ENCODE results near the gene PCBP3. TPM values are rescaled to one million over a fixed set of nuclear protein-coding genes. Genes with fewer than 3 reads are reported as not detected.
"Not testable (repeated sequence)": the region's sequence is repeated elsewhere in the genome, so short reads cannot be mapped to it uniquely, and the experiment has no call there.

Gene PCBP3
- total RNA-seq, 2 experiments from 2014 or later = 4.8 to 5.8 TPM

DNA sequence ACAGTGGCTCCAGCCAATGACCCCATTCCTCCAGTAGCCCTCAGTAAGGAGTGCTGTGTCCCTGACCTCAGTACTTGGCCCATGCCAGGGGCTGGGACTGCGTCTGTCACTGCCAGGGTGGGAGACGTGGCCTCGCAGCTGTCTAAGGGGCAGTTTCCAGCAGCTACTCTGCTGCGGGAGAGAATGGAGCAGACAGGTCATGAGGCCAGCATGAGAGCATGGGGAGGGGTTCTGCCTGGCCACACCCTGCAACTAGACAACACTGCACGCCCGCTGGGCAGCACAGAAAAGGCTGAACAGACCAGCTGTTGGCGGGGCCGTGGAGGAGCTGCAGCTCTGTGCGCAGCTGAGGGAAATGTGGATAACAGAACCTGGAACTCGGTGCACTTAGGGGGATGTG, 246.4 kb downstream of the PCBP3 start:
- peaks cover 70% of the 10 kb centered on the region for H3K4me1 Mint-ChIP-seq
- POLR2A ChIA-PET = no interaction called here

DNA sequence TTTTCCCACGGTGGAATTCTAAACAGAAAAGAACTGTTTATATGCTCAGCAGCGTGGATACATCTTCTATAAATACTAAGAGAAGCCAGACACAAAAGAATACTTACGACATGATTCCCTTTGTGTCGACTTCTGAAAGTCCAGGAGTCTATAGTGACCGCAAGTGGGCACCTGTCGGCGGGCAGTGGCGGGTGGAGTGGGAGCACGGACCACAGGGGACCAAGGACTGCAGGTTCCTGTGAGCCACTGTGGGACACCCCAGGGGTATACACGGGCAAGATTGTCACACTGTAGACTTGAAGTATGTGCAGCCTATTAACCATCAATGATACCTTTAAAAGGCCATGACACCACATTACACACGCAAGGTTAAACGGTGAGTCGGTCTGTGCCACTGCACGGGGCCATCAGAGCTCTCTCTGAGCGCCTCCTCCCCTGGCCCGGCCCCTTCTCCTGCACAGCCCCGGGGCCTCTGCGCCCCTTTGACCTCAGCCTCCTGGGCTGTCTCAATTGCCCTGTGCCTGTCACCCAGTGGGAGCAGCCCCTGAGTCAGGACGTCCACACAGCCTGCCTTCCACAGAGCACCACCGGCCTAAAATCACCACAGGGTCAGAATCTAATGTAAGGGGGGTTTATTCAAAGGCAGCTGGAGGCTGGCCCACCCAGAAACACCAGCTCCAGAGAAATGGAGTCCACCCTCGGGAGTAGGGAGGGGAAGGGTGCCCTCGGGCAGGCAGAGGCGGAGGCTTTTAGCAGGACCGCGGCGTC, 248.0 kb downstream of the PCBP3 start:
- Mint-ChIP-seq H3K4me3 (no peak overlapping the region), H3K27ac (peak overlapping the region; percentile 75), H3K36me3 (ENCODE audit: low read depth) (no peaks in the 10 kb centered on the region), H3K27me3 (peaks cover 23% of the 10 kb centered on the region), H3K9me3 (no peaks in the 10 kb centered on the region), H3K4me1 (peaks cover 55% of the 10 kb centered on the region)
- CTCF ChIA-PET = no interaction called here
- no peak for DNase-seq
- POLR2A ChIA-PET = no interaction called here

More for the DNA sequence above, 246.4 kb downstream of the PCBP3 start:
- H3K9me3 Mint-ChIP-seq = peaks cover 3% of the 10 kb centered on the region
- H3K4me3 Mint-ChIP-seq = no peak overlapping the region
- peaks cover 23% of the 10 kb centered on the region for H3K27me3 Mint-ChIP-seq
- no peak overlapping the region for H3K27ac Mint-ChIP-seq
- DNase-seq = no peak
- CTCF ChIA-PET = interaction anchor here (0.8 to 1.6 kb wide), 2 partner anchors 9 to 173 kb away, joined by 3 to 9 read pairs; no protein-coding TSS in a partner anchor
- peaks cover 9% of the 10 kb centered on the region for H3K36me3 Mint-ChIP-seq (ENCODE audit: low read depth)

DNA sequence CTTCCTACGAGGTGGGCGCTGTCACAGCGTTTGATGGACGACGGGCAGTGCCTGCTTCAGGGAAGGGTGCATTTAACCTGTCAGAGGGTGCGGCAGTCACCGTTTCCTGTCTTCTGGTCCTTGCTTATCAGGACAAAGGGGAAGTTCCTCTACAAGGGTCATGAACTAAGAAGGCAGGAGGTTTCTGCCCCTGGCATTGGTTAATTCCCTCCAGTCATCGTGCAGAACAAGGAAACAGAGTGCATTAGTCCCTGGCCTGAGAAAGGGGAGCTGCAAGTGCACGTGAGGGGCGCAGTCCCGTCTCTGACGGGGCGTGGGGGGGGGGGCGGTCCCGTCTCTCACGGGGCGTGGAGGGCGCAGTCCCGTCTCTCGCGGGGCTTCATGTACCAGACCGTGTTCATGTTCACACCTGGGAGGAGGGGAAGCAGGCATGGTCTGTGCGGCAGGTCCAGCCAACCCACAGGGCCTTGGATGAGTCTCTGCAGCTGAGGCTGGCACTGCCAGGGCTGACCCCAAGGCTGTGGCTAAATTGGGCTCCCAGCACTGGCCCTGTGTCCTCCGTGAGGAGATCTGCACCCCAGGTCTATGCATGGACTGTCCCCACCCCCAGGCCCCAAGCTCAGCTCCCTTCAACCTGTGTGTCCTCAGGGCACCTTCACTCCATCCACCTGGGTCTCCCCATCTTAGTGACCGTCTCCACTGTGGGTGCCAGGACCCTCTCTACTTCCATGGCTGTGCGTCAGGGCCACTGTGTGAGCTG, 248.8 kb downstream of the PCBP3 start:
- POLR2A ChIA-PET = no interaction called here
- CTCF ChIA-PET = interaction anchor here (0.6 kb wide), 1 partner anchor 878 kb away, joined by 3 read pairs; no protein-coding TSS in a partner anchor
- peak; percentile 19 for DNase-seq
- Mint-ChIP-seq H3K27ac (peak overlapping the region; percentile 75), H3K9me3 (no peaks in the 10 kb centered on the region), H3K4me3 (no peak overlapping the region), H3K4me1 (peaks cover 48% of the 10 kb centered on the region), H3K27me3 (peaks cover 23% of the 10 kb centered on the region), H3K36me3 (ENCODE audit: low read depth) (no peaks in the 10 kb centered on the region)

DNA sequence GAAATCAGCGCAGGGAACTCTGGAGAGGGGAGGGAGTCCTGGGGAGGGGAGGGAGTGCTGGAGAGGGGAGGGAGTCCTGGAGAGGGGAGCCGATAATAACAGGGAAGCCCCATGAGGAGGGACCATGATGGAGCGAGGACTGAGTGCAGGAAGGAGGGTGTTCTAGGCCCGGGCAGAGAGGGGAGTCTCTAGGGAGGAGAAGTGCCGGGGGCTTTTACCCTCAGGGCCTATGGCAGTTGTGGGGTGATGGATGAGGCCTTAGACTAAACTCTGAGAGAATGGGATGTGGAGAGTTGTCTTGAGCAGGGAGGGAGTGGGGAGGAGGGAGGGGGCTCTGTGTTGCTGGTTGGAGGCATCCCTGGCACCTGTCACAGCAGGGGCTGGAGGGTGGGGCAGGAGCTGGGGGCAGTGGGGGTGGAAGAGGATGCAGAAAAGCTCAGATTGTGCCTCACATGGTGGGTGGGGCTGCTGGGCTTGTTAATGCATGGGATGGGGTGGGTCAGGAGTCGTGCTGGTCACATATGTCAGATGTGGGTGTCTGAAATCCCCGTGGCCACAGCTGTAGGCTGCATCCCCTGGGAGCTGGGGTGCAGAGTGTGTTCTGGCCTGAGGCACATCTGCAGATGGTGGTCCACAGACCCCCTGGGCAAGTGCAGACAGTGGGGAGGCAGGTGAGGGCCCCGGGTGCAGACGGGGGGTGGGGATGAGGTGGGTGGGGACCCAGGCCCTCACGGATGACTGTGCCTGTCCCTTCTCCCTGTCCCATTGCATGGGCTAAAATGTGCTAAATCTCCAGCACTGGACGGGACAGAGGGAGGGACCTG, 249.6 kb downstream of the PCBP3 start:
- ChIA-PET CTCF (interaction anchor here (0.6 to 1.1 kb wide), 2 partner anchors 13 to 879 kb away, joined by 3 read pairs; no protein-coding TSS in a partner anchor), POLR2A (no interaction called here)
- H3K27me3 Mint-ChIP-seq = peaks cover 23% of the 10 kb centered on the region
- H3K36me3 Mint-ChIP-seq (ENCODE audit: low read depth) = no peaks in the 10 kb centered on the region
- no peak overlapping the region for H3K4me3 Mint-ChIP-seq
- H3K27ac Mint-ChIP-seq = no peak overlapping the region
- H3K4me1 Mint-ChIP-seq = peaks cover 42% of the 10 kb centered on the region
- no peak for DNase-seq
- H3K9me3 Mint-ChIP-seq = no peaks in the 10 kb centered on the region

DNA sequence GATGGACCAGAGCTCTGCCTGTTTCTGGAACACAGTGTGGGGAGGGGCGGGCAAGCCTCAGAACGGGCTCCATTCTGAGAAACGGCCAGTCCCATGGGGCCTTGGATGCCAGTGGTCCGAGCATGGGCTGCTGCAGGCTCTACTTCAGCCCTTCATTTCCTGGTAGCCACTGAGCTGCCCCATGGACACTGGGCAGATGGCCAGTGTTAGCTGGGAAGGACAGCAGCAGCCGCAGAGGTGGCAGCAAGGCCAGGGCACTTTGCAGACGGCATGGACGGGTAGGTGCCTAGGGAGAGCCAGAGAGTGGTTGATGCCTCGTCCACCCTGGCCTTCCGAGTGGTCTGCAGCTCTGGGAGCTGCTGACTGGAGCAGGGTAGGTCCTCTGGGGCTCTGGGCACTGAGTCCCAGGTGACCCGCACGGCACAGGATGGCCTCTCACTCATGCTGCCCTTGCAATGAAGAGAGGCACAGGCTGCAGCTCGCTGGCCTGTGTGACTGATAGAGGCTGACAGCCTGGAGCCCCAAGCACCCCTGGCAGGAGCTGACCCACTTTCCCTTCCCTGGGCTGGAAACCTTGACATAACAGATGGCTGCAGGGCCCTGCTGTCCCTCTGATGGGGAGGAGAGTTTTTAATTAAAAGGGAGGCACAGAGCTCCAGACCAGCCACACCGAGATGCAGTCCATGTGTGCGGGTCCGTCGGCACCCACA, 250.4 kb downstream of the PCBP3 start:
- Mint-ChIP-seq H3K4me1 (peaks cover 35% of the 10 kb centered on the region), H3K27ac (no peak overlapping the region), H3K9me3 (no peaks in the 10 kb centered on the region), H3K27me3 (peaks cover 17% of the 10 kb centered on the region), H3K36me3 (ENCODE audit: low read depth) (no peaks in the 10 kb centered on the region), H3K4me3 (no peak overlapping the region)
- CTCF ChIA-PET = interaction anchor here (1.1 kb wide), 1 partner anchor 13 kb away, joined by 3 read pairs; no protein-coding TSS in a partner anchor
- no peak for DNase-seq
- POLR2A ChIA-PET = no interaction called here

DNA sequence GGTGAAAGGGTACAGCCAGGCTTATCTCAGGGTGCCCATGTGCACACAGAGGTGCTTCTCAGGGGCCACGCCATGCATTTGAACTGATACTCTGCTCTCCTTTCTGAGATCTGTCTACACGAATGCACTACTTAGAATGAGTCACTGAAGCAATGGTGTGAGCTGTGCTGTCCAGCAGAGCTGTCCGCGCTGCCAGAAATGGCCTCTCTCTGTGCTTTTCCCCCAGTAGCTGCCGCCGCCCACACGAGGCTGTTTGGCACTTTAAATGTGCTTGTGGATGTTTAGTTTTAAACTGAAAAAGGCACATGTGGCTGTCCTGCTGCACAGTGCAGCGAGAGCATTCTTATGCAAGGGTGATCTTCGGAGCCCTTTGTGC, 250.9 kb downstream of the PCBP3 start:
- H3K9me3 Mint-ChIP-seq = no peaks in the 10 kb centered on the region
- ChIA-PET POLR2A (no interaction called here), CTCF (interaction anchor here (1.1 kb wide), 1 partner anchor 14 kb away, joined by 3 read pairs; no protein-coding TSS in a partner anchor)
- H3K27me3 Mint-ChIP-seq = peaks cover 15% of the 10 kb centered on the region
- no peak for DNase-seq
- H3K36me3 Mint-ChIP-seq (ENCODE audit: low read depth) = no peaks in the 10 kb centered on the region
- H3K4me3 Mint-ChIP-seq = no peak overlapping the region
- no peak overlapping the region for H3K27ac Mint-ChIP-seq
- H3K4me1 Mint-ChIP-seq = peaks cover 30% of the 10 kb centered on the region

DNA sequence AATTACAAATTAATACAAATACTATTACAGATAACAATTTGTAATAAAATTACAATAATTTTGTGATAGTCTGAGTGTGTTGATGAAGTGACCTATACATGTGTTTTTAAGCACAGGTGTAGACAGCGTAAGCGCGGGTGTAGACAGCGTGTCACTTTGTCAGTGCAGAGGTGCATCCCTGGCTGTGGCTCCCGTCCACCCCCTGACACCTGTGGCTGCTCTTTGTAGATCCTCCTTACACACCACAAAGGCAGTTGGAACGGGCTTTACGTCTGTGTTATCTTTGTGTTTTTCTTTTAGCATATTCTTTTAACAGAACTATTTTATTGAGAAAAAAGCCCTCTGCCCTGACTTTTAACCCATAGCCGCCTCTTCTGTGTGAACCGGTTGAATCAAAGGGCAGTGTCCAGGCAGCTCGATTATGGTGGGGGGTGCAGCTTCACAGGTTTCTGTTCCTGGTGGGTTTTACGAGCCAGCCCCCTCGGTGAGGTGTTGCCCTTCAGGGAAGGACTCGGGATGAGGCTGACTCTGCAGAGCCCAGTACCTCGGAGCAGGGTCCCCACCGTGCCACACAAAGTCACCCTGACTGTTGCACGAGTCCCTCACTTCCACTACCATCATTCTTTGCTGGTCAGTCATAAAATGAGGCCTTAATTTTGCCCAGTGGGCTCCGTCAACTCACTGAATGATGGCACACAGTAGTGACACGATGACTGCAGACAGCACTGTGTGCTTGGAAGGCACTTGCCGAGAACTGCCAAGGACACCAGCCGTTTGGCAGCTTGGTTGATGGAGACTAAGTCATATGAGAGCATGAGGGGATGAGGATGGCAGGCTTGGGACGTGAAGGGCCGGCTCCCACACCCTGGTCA, 251.6 kb downstream of the PCBP3 start:
- H3K27ac Mint-ChIP-seq = no peak overlapping the region
- no peaks in the 10 kb centered on the region for H3K9me3 Mint-ChIP-seq
- DNase-seq = no peak
- H3K27me3 Mint-ChIP-seq = peaks cover 8% of the 10 kb centered on the region
- H3K4me3 Mint-ChIP-seq = no peak overlapping the region
- POLR2A ChIA-PET = no interaction called here
- CTCF ChIA-PET = no interaction called here
- H3K4me1 Mint-ChIP-seq = peaks cover 27% of the 10 kb centered on the region
- H3K36me3 Mint-ChIP-seq (ENCODE audit: low read depth) = no peaks in the 10 kb centered on the region

DNA sequence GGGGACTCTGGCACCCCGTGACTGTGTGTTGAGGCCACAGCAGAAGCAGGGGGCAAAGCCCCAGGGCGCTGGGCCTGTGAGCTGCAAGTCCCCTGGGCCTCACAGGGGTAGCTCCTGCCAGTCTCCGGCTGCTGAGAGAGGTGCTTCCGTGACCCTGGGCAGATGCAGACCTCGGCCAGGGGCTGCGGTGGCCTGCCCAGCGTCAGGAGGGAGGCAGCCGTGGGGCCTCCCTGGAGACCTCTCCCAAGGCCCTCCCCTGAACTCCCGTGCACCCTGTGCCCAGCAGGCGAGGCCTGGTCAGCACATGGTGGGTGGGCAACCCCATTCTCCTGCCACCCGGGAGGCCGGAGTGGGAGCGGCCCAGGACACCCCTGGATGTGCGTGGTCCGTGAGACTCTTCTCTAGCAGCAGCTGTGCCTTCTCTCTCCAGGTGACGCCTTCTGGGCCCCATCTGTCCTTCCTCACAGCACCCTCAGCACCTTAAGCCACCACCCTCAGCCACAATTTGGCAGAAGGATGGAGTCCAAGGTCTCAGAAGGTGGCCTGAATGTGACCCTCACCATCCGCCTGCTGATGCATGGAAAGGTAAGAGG, 252.3 kb downstream of the PCBP3 start:
- Mint-ChIP-seq H3K4me3 (no peak overlapping the region), H3K36me3 (ENCODE audit: low read depth) (no peaks in the 10 kb centered on the region), H3K27ac (no peak overlapping the region), H3K9me3 (no peaks in the 10 kb centered on the region), H3K4me1 (peaks cover 23% of the 10 kb centered on the region), H3K27me3 (peaks cover 1% of the 10 kb centered on the region)
- DNase-seq = no peak
- CTCF ChIA-PET = no interaction called here
- POLR2A ChIA-PET = no interaction called here

DNA sequence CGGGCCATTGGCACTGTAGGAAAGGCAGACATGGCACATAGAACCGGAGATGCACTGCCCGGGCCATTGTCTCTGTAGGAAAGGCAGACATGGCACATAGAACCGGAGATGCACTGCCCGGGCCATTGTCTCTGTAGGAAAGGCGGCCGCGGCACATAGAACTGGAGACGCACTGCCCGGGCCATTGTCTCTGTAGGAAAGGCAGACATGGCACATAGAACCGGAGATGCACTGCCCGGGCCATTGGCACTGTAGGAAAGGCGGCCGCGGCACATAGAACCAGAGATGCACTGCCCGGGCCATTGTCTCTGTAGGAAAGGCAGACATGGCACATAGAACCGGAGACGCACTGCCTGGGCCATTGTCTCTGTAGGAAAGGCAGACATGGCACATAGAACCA, 252.9 kb downstream of the PCBP3 start:
- H3K27me3 Mint-ChIP-seq; DNase-seq; CTCF ChIA-PET; H3K27ac Mint-ChIP-seq; H3K9me3 Mint-ChIP-seq; H3K4me3 Mint-ChIP-seq; POLR2A ChIA-PET; H3K36me3 Mint-ChIP-seq (ENCODE audit: low read depth): not testable (repeated sequence)
- peaks cover 18% of the 10 kb centered on the region for H3K4me1 Mint-ChIP-seq

DNA sequence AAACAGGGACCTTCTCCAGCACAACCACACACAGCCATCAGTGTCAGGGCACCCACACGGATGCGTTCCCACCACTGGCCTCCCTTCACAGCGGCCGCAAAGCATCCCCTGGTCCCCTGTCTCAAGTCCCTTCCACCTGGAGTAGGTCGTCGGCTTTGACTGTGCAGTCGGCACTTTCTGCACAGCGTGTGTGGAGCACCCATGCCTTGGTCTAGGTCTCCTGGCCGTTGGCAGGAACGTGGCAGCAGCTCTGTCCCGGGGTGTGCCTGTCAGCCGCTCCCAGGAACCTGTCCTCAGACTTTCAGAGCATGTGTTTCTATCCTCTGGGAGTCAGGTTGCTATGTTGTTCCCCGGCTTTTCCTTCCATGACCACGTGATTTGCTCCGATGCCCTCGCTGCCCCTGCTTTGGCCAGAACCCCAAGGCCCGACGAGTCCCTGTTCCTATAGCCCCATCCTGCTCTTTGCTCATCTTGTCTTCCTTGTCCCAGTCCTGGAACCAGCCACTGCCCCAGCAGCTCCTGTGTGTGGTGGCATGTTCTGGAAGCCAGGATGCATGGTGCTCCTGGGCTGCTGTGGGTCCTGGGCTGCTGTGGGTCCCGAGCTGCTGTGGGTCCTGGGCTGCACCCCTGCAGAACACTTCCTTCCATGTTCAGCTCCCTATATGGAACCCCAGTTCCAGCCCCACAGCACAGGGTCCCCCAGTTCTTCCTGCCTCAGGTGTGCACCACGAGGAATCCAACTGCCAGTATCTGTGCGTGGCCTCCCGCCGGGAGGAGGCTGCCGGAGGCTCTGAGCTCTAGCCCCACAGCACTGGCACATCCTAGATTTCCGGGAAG, 253.9 kb downstream of the PCBP3 start:
- Mint-ChIP-seq H3K9me3 (no peaks in the 10 kb centered on the region), H3K4me3 (no peak overlapping the region), H3K27me3 (no peaks in the 10 kb centered on the region), H3K36me3 (ENCODE audit: low read depth) (no peaks in the 10 kb centered on the region), H3K27ac (no peak overlapping the region), H3K4me1 (peaks cover 8% of the 10 kb centered on the region)
- DNase-seq = no peak
- CTCF ChIA-PET = no interaction called here
- POLR2A ChIA-PET = no interaction called here

DNA sequence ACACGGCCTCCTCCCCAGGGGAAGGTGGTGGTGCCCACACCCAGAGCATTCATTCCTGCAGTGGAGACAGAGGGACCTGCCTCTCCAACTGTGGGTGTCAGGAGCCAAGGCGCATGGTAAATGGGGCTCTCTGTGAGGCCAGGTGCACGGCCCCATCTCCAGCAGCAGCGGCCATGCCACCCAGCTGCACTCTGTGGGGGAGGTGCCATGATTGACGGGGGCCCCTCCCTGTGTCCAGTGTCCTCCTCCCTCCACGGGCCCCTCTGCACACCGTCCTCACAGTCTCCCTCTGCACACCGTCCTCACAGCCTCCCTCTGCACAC, 254.5 kb downstream of the PCBP3 start:
- CTCF ChIA-PET = no interaction called here
- Mint-ChIP-seq H3K36me3 (ENCODE audit: low read depth) (no peaks in the 10 kb centered on the region), H3K4me1 (peaks cover 2% of the 10 kb centered on the region), H3K9me3 (no peaks in the 10 kb centered on the region), H3K27ac (no peak overlapping the region), H3K27me3 (no peaks in the 10 kb centered on the region), H3K4me3 (no peak overlapping the region)
- POLR2A ChIA-PET = no interaction called here
- no peak for DNase-seq
